Liver (tissue), 3 donors: Measurements from ENCODE around the gene ANKRD44.

Experiments used
- CTCF ChIP-seq: fragments of 150-350 bp; IDR thresholded peaks from 2 replicates; pipeline ENCODE4 v1.5.1; 2017; ENCODE audit warnings: improper control_type of control experiment, low read depth, low read length; ENCODE audit not compliant: missing input control
- JUND ChIP-seq, 2 donors: IDR thresholded peaks; 2 replicates each; pipeline ENCODE4 v1.6.1; 2016; ENCODE audit warnings: antibody characterized with exemption in 2 of 2
- SP1 ChIP-seq: IDR thresholded peaks from 2 replicates; pipeline ENCODE4 v1.6.1; 2018; ENCODE audit warnings: antibody characterized with exemption, mild to moderate bottlenecking
- TAF1 ChIP-seq: conservative IDR thresholded peaks from 2 replicates; pipeline ENCODE4 v1.6.1; 2016; ENCODE audit warnings: antibody characterized with exemption, mild to moderate bottlenecking
- YY1 ChIP-seq: IDR thresholded peaks from 2 replicates; pipeline ENCODE4 v1.6.1; 2016; ENCODE audit warnings: antibody characterized with exemption, mild to moderate bottlenecking
- donor health status: healthy.
- donor health status: healthy.

GRCh38 chr2:196966061-196966460 is 344.5 kb downstream of the ANKRD44 start:
- TF ChIP-seq CTCF: no peak
- no peak for TF ChIP-seq SP1
- TF ChIP-seq TAF1: no peak
- TF ChIP-seq YY1: no peak
- no peak for TF ChIP-seq JUND (IDR thresholded peaks at IDR 0.05)
